Neutrophil (primary cell): ENCODE results near the gene DNMBP.

ENCODE experiments used
- H3K27ac ChIP-seq: fragments of 200-600 bp; sonication (generic); 2 replicates; pipeline ENCODE4 v1.5.1; 2016; ENCODE audit warnings: mild to moderate bottlenecking, moderate library complexity
- H3K27me3 ChIP-seq: fragments of 200-600 bp; sonication (generic); 2 replicates; pipeline ENCODE4 v1.6.0; 2016; ENCODE audit warnings: mild to moderate bottlenecking
- H3K36me3 ChIP-seq: fragments of 200-600 bp; sonication (generic); 2 replicates; pipeline ENCODE4 v1.5.1; 2017
- H3K4me1 ChIP-seq, 2 experiments: fragments of 200-600 bp in 1 of 2; sonication (generic) in 1 of 2; 1 replicate in 1 of 2; 2 replicates in 1 of 2; pipeline versions ENCODE4 v1.5.1 to v1.6.1; 2013 to 2016; ENCODE audit warnings: low read depth in 1 of 2, low read length in 1 of 2, mild to moderate bottlenecking in 1 of 2, moderate library complexity in 1 of 2; ENCODE audit not compliant: control insufficient read depth in 1 of 2, insufficient read depth in 1 of 2
- H3K4me3 ChIP-seq, 2 experiments: fragments of 200-600 bp in 1 of 2; sonication (generic) in 1 of 2; 1 replicate in 1 of 2; 2 replicates in 1 of 2; pipeline ENCODE4 v1.5.1; 2013 to 2016; ENCODE audit warnings: low read depth in 1 of 2, low read length in 1 of 2, mild to moderate bottlenecking in 1 of 2, moderate library complexity in 1 of 2
- H3K9me3 ChIP-seq: fragments of 200-600 bp; sonication (generic); 2 replicates; pipeline ENCODE4 v1.5.1; 2016
- TF ChIP-seq, protein P1 (sequence below): fragments of 200-600 bp; sonication (generic); IDR thresholded peaks from 2 replicates; pipeline ENCODE4 v1.5.1; 2016; ENCODE audit warnings: antibody characterized with exemption

The DNMBP gene

DNA sequence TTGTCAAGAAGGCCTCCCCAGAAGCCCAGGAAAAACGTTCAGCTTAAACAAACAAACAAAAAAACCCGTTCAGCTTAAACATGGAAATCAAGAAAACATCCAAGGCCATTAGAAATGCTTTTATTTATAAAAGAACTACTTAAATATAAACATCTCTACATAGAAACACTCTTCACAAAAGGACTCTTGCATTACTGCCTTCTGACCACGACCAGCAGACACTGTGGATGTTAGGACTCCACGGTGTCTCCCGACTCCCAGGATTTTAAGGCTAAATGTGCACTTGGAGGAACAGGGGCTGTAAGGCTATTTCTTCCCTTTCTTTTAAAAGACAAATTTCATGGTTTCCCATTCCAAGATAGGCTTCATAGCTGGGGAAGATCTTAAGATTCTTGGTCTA, 134.3 kb downstream of the DNMBP start:
- no peaks in the 10 kb centered on the region for H3K4me1 ChIP-seq
- TF ChIP-seq, protein P1, sequence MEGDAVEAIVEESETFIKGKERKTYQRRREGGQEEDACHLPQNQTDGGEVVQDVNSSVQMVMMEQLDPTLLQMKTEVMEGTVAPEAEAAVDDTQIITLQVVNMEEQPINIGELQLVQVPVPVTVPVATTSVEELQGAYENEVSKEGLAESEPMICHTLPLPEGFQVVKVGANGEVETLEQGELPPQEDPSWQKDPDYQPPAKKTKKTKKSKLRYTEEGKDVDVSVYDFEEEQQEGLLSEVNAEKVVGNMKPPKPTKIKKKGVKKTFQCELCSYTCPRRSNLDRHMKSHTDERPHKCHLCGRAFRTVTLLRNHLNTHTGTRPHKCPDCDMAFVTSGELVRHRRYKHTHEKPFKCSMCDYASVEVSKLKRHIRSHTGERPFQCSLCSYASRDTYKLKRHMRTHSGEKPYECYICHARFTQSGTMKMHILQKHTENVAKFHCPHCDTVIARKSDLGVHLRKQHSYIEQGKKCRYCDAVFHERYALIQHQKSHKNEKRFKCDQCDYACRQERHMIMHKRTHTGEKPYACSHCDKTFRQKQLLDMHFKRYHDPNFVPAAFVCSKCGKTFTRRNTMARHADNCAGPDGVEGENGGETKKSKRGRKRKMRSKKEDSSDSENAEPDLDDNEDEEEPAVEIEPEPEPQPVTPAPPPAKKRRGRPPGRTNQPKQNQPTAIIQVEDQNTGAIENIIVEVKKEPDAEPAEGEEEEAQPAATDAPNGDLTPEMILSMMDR = no peak
- peaks cover 65% of the 10 kb centered on the region for H3K36me3 ChIP-seq

DNA sequence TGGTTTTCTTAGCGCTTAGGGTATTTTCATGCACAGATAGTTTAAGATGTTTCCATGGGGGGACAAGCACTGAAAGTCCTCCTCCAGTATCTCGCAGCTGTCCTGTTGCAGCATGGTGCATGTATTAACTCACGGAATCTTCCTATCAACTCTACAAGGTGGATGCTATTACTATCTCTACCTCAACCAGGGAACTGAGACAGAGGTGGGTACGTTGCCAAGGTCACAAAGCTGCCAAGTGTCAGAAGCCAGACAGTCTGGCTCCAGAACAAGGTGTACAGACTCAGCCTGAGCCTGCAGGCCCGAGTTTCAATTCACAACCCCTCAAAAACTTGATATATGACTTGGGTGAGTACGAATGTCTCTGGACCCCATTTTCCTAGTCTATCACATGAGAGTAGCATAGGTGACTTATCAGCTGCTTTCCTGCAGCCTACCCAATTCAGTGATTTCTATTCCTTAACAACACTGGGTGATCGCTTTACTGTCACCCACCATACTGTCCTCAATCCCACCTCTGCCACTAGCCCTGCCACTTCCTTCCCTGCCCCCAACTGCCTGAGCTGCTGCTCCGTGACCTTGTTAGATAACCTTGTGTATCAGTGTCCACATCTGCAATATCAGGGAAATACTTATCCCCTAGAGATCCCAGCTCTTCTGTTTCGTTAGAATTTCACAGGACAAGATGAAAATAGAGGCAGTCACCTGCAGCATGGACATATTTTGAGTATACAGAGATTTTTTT, 135.2 kb downstream of the DNMBP start:
- Histone ChIP-seq H3K36me3 (peaks cover 55% of the 10 kb centered on the region), H3K9me3 (no peaks in the 10 kb centered on the region), H3K27me3 (no peaks in the 10 kb centered on the region), H3K4me3 (no peak overlapping the region), H3K27ac (no peak overlapping the region), H3K4me1 (peaks cover 0 to 7% of the 10 kb centered on the region in 2 experiments)
- TF ChIP-seq, protein P1 = no peak

More for the DNA sequence above, 134.3 kb downstream of the DNMBP start:
- Histone ChIP-seq H3K27me3 (no peaks in the 10 kb centered on the region), H3K4me3 (no peak overlapping the region), H3K9me3 (no peaks in the 10 kb centered on the region), H3K27ac (no peak overlapping the region)

DNA sequence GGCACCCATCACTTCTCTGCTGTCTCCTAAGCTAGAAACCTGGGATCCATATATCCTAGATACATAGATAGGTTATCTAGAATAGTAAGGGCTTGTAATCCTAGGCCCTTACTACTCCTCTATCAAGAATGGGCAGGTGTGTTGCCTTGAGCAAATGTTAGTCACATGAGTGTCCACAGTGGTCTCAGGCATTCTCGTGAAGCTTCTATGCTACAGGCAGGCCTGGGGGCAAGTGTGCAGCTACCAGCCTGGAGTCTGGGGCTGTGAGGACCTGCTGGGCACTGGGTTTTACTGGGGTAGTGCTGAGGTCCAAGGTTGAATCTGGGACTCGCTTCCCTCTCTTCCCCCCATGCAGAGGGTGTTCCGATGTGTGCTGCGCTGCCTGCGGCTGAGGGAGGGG, 135.9 kb downstream of the DNMBP start:
- H3K27me3 ChIP-seq = no peaks in the 10 kb centered on the region
- no peaks in the 10 kb centered on the region for H3K9me3 ChIP-seq
- peaks cover 49% of the 10 kb centered on the region for H3K36me3 ChIP-seq
- H3K27ac ChIP-seq = no peak overlapping the region
- H3K4me3 ChIP-seq = no peak overlapping the region
- TF ChIP-seq, protein P1 = no peak
- peaks cover 0 to 12% of the 10 kb centered on the region in 2 experiments for H3K4me1 ChIP-seq

DNA sequence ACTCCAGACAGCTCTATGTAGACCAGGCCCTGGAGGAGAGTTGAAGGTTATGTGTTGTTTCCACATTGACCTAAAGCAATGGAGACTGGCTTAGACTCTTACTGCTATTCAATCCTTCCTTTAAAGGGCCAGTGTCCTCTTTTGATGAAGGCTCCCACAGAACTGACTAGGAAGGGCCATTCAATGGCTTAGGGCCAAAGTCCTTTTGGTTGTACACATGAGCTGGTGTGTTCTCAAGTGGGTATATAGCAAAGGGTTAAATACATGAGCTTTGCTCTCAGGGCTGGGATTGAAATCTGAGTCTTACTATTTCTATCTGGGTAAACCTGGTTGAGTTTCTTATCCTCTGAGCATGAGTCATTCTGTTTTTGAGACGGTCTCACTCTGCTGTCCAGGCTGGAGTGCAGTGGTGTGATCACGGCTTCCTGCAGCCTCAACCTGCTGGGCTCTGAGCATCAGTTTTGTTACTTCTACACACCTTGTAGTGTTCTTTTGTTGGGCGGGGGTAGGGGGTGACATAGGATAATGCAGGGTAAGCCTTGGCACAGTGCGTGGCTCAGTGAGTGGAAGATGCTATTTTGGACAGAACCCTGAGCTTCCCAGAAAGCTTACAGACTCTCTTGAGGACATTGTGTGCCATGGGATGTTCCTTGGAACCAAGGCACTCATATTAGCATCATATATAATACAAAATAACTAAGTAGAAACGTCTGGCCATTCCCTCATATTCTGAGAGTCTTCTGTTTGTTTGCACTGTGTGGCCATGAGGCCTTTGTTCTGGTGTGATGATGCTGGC, 137.2 kb downstream of the DNMBP start:
- no peak overlapping the region for H3K27ac ChIP-seq
- TF ChIP-seq, protein P1 = no peak
- H3K9me3 ChIP-seq = no peaks in the 10 kb centered on the region
- no peaks in the 10 kb centered on the region for H3K27me3 ChIP-seq
- no peak overlapping the region for H3K4me3 ChIP-seq
- peaks cover 0 to 17% of the 10 kb centered on the region in 2 experiments for H3K4me1 ChIP-seq
- H3K36me3 ChIP-seq = peaks cover 36% of the 10 kb centered on the region

DNA sequence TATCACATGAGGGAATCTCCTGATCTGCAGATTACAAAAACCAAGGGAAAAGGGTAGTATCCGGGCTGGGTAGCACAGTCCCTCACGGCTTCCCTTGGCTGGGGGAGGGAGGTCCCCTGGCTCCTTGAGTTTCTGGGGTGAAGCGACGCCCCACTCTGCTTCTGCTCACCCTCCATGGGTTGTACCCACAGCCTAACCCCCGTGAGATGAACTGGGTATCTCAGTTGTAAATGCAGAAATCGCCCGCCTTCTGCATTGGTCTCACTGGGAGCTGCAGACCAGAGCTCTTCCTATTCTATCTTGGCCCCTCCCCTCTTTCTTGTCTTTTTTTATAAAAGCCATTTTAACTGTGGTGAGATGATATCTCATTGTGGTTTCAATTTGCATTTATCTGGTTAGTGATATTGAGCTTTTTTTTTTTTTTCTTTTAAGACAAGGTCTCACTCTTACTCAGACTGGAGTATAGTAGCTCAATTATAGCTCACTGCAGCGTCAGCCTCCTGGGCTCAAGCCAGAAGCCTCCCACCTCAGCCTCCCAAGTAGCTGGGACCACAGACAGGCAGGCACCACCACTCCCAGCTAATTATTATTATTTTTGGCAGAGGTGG, 139.5 kb downstream of the DNMBP start:
- no peak overlapping the region for H3K27ac ChIP-seq
- H3K27me3 ChIP-seq = no peaks in the 10 kb centered on the region
- no peaks in the 10 kb centered on the region for H3K9me3 ChIP-seq
- H3K4me1 ChIP-seq = peaks cover 0 to 27% of the 10 kb centered on the region in 2 experiments
- no peak overlapping the region for H3K4me3 ChIP-seq
- H3K36me3 ChIP-seq = peaks cover 13% of the 10 kb centered on the region
- TF ChIP-seq, protein P1 = no peak
